Measurements from ENCODE around the gene LENG9. TPM values are rescaled to one million over a fixed set of nuclear protein-coding genes. Genes with fewer than 3 reads are reported as not detected.

The LENG9 gene
- total RNA-seq, 1 experiment from 2014 or later = 14.7 TPM

DNA sequence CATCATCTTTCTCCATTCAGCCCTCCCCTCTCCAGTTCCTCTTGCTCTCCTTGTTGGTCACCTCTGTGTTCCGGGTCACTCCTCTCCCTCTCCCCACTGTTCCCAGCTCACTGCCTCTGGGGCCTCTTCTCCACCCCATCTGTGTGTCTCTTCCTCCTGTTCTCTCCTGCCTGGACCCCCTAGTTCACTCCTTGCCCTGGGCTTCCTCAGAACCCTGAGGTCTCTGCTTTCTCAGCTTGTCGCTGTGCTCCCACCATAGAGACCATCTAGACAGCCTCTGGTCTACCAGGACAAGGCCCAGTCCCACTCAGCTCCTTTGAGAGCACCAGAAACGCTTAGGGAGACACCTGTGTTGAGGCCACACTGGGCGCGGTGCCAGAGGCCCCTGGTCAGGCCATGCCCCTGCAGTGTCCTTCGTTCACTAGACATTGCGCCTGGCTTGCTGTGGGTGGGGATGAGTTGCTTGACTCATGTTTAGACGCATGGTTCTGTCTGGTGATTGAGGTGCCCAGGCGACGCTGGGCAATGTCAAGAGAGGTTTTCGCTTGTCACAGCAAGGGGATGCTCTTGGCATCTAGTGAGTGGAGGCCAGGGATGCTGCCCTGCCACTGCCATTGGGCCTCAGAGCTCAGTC is 4.8 kb downstream of the LENG9 start:
- Mint-ChIP-seq H3K27me3 (ENCODE audit: unreplicated experiment) (no peaks in the 10 kb centered on the region), H3K4me1 (ENCODE audit: low read depth, unreplicated experiment) (peaks cover 33% of the 10 kb centered on the region), H3K27ac (ENCODE audit: unreplicated experiment) (peak overlapping the region; percentile 1), H3K36me3 (ENCODE audit: insufficient read depth, unreplicated experiment) (peaks cover 96% of the 10 kb centered on the region), H3K4me3 (ENCODE audit: low read depth, unreplicated experiment) (no peak overlapping the region), H3K9me3 (ENCODE audit: low read depth, unreplicated experiment) (no peaks in the 10 kb centered on the region)
- CTCF ChIA-PET = no interaction called here
- no peak for TF ChIP-seq CTCF (IDR thresholded peaks at IDR 0.05; ENCODE audit: unreplicated experiment)
- BruUV-seq (replicated peaks) = no TSS peak
- intact Hi-C loops (cut with micrococcal nuclease; ENCODE audit: unreplicated experiment) = no loop called here
- no peak for DNase-seq

GRCh38 chr19:54457773-54458647 is 5.6 kb downstream of the LENG9 start:
- Mint-ChIP-seq H3K9me3 (ENCODE audit: low read depth, unreplicated experiment) (no peaks in the 10 kb centered on the region), H3K4me3 (ENCODE audit: low read depth, unreplicated experiment) (no peak overlapping the region), H3K27ac (ENCODE audit: unreplicated experiment) (peak overlapping the region; percentile 1), H3K36me3 (ENCODE audit: insufficient read depth, unreplicated experiment) (peaks cover 96% of the 10 kb centered on the region), H3K27me3 (ENCODE audit: unreplicated experiment) (no peaks in the 10 kb centered on the region), H3K4me1 (ENCODE audit: low read depth, unreplicated experiment) (peaks cover 31% of the 10 kb centered on the region)
- TF ChIP-seq CTCF (IDR thresholded peaks at IDR 0.05; ENCODE audit: unreplicated experiment) = no peak
- DNase-seq = no peak
- intact Hi-C loops (cut with micrococcal nuclease; ENCODE audit: unreplicated experiment) = no loop called here
- BruUV-seq (replicated peaks) = TSS peak; percentile 1
- CTCF ChIA-PET = no interaction called here

DNA sequence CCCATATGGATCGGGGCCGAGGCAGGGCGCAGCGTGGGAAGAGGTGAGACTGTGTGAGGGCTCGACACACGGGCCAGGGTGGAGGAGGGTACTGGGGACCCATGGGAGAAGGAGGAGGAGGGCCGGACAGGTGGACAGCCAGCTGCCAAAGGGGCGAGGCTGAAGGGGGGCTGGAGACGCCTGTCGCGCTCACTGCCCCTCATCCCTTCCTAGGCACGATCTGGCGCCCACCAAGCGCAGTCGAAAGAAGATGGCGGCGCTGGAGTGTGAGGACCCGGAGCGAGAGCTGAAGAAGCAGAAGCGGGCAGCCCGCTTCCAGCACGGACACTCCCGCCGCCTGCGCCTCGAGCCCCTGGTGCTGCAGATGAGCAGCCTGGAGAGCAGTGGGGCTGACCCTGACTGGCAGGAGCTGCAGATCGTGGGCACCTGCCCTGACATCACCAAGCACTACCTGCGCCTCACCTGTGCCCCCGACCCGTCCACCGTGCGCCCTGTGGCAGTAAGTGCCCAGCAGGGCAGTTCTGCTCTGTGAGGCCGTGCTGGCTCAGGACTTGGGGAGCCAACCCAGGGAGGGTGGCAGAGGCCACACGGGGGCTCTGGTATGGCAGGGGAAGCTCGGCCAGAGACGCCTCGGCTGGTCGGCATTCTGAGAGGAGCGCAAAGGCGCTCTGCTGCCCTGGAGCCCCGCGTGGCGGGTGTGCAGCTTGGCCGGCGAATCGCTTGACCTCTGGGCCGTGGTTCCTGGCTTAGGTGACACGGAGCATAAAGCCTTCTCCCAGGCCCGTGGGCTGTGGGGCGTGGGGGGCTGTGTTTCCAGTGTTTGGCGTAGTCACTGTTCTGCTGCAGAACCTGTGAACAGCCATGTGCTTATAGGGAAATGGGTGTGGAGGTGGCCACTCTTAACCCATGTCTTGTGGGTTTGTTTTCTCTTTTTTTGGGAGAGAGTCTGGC is 6.9 kb downstream of the LENG9 start:
- Mint-ChIP-seq H3K4me1 (ENCODE audit: low read depth, unreplicated experiment) (peaks cover 25% of the 10 kb centered on the region), H3K27ac (ENCODE audit: unreplicated experiment) (no peak overlapping the region), H3K27me3 (ENCODE audit: unreplicated experiment) (no peaks in the 10 kb centered on the region), H3K4me3 (ENCODE audit: low read depth, unreplicated experiment) (no peak overlapping the region), H3K9me3 (ENCODE audit: low read depth, unreplicated experiment) (no peaks in the 10 kb centered on the region), H3K36me3 (ENCODE audit: insufficient read depth, unreplicated experiment) (peaks cover 94% of the 10 kb centered on the region)
- BruUV-seq (replicated peaks) = no TSS peak
- CTCF ChIA-PET = no interaction called here
- DNase-seq = no peak
- TF ChIP-seq CTCF (IDR thresholded peaks at IDR 0.05; ENCODE audit: unreplicated experiment) = no peak
- intact Hi-C loops (cut with micrococcal nuclease; ENCODE audit: unreplicated experiment) = no loop called here

- no peaks in the 10 kb centered on the region for H3K9me3 Mint-ChIP-seq (ENCODE audit: low read depth, unreplicated experiment)
- peaks cover 94% of the 10 kb centered on the region for H3K36me3 Mint-ChIP-seq (ENCODE audit: insufficient read depth, unreplicated experiment)
- no TSS peak for BruUV-seq (replicated peaks)
- TF ChIP-seq CTCF (IDR thresholded peaks at IDR 0.05; ENCODE audit: unreplicated experiment) = no peak
- DNase-seq = no peak
- H3K4me1 Mint-ChIP-seq (ENCODE audit: low read depth, unreplicated experiment) = peaks cover 25% of the 10 kb centered on the region
- H3K4me3 Mint-ChIP-seq (ENCODE audit: low read depth, unreplicated experiment) = no peak overlapping the region
- CTCF ChIA-PET = no interaction called here
- H3K27ac Mint-ChIP-seq (ENCODE audit: unreplicated experiment) = peak overlapping the region; percentile 24
- intact Hi-C loops (cut with micrococcal nuclease; ENCODE audit: unreplicated experiment) = no loop called here
- no peaks in the 10 kb centered on the region for H3K27me3 Mint-ChIP-seq (ENCODE audit: unreplicated experiment)
Observed at GRCh38 chr19:54455786-54456422, 7.7 kb downstream of the LENG9 start.

Data from Calu3 (cell line).